ENCODE data around the gene NHERF1.

The NHERF1 gene

GRCh38 chr17:74750327-74751069 lies 2.1 kb downstream of the NHERF1 start:
- no peak for DNase-seq

- no peak for DNase-seq
Measured at GRCh38 chr17:74752415-74752814, 4.0 kb downstream of the NHERF1 start.

DNA sequence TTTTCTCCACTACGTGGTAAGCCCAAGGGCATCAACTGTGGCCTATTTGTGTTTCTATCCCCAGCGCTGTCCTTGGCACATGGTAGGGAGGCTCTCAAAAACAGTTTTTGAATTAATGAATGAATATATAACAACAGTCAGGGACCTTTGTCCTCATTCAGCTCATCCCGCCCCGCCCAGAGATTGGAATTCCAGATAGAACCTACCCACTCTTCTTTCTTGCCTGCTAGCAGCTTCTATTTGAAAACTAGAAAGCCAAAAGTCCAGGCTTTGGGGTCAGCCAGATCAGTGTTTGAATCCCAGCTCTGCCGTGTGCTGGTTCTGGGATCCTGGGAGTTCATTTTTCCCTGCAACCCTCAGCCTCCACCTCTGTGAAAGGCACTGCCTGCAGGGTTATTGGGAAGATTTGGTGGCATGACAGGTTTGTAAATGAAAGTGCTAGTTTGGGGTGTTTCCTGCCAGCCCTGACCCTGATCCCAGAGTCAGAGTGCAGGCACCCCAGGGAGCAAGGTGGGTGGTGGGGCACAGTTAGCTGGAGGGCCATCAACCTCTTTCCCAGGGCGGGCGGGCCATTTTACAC lies 4.5 kb downstream of the NHERF1 start:
- no peak for DNase-seq

GRCh38 chr17:74754832-74755231 lies 6.4 kb downstream of the NHERF1 start:
- DNase-seq = no peak

GRCh38 chr17:74755533-74755932 lies 7.1 kb downstream of the NHERF1 start:
- no peak for DNase-seq

DNA sequence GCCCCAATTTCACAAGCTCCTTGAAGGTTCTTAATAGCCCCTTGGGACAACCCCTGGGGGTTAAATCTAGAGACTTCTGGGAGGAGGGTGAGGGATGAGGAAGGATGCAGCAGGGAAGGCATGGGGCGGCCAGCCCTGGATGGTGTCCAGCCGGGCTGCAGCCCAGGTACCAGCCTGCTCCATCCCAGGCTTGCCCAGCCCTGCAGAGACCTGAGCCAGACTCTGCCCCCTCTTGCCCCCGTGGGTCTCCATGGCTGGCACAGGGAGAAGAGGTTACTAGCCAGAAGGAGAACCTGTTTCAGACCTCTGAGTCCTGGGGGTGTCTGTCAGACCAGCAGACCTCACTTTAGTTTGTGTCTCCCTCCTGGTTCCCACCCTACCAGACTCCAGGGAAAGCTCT lies 8.5 kb downstream of the NHERF1 start:
- no peak for DNase-seq

DNA sequence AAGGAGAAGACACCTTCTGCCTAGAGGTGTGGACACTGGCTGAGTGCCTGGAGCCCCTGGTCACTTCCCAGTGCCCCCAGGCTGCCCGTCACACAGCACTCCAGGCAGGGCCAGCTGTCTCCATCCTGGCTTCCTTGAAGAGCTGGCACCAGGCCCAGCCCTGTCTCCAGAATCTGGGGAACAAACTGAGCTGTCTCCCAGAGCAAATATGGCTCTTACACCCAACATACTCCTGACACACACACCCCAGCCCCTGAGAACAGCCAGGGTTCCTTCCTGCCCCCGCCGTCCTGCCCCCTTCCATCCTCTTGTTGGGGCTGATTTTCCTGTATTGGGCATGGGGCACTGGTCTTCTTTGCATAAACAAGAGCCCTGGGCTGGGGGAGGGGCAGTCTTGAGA lies 9.1 kb downstream of the NHERF1 start:
- DNase-seq = no peak

DNA sequence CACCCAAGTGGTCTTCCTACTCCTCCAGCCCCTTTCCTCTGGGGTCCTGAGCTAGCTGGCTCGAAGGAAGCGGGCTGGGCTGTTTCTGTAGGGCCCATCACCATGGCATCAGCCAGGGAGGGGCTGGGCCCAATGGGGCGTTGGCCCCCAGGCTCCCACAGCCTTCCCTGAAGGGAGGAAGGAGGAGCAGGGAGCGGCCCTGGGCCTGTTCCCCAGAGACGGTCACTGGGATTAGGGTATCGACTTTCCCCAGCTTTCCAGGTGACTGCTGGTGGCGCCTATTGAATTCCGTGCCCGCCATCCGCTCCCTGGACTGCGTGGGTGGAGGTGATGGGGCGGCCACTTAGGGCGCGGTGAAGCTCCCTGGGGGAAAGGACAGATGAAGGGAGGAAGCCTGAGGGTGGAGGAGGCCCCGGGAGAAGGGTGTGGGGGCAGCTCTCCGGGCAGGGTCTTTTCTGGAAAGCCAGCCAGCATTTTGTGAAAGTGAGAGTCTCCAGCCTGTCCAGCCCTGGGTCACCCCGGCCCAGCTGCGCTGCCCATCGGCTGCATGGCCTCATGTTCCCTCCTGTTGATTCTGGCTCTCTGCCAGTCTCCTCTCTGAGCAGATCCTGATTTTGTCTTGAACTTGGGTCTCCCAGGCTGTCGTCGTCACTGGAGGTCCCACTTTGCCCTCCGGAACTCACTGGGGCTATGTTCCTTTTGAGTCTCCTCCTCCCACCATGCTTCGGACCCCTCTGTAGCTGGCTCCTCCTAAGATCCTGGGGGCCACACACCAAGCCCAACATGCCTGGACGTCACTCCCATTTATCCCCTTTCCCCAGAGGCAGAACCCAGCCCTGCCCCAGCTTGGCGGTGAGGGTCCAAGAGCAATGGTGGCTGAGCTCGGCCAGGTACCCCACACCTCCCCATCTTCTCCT lies 9.8 kb downstream of the NHERF1 start:
- DNase-seq = no peak

- no peak for DNase-seq
Measured at GRCh38 chr17:74758848-74759168, 10.4 kb downstream of the NHERF1 start.

- DNase-seq = no peak
Measured at GRCh38 chr17:74759243-74759801, 10.9 kb downstream of the NHERF1 start.

- no peak for DNase-seq
Measured at GRCh38 chr17:74759941-74760340, 11.5 kb downstream of the NHERF1 start.

- DNase-seq = no peak
Measured at GRCh38 chr17:74760404-74761105, 12.1 kb downstream of the NHERF1 start.

DNA sequence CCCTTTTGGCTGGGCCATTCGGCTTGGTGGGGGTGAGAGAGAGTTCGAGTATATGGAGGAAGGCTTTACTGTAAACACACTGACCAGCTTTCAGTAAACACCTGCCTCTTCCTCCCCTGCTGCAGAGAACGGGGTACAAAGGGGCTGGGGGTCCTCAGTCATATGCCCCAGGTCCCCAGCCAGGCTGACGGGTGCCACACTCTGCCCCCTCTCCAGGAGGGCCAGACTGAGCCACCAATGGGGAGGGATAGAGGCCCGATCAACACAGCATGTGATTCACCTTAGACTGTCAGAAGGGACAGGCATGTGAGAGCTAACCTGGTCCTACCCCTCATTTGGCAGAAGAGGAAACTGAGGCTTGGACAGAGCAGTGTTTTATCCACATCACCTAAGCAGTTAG lies 13.0 kb downstream of the NHERF1 start:
- no peak for DNase-seq

DNA sequence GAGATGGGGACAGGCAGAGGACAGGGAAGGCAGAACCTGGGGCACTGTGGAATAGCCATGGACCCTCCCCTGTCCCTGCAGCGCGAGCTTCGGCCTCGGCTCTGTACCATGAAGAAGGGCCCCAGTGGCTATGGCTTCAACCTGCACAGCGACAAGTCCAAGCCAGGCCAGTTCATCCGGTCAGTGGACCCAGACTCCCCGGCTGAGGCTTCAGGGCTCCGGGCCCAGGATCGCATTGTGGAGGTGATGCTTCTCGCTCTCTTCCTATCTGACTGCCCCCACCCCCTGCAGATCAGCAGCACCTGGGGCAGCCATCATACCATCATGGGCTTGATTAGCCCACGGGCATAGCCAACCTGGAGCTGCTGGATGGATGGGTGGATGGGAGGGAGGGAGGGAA lies 13.5 kb downstream of the NHERF1 start:
- DNase-seq = no peak

DNA sequence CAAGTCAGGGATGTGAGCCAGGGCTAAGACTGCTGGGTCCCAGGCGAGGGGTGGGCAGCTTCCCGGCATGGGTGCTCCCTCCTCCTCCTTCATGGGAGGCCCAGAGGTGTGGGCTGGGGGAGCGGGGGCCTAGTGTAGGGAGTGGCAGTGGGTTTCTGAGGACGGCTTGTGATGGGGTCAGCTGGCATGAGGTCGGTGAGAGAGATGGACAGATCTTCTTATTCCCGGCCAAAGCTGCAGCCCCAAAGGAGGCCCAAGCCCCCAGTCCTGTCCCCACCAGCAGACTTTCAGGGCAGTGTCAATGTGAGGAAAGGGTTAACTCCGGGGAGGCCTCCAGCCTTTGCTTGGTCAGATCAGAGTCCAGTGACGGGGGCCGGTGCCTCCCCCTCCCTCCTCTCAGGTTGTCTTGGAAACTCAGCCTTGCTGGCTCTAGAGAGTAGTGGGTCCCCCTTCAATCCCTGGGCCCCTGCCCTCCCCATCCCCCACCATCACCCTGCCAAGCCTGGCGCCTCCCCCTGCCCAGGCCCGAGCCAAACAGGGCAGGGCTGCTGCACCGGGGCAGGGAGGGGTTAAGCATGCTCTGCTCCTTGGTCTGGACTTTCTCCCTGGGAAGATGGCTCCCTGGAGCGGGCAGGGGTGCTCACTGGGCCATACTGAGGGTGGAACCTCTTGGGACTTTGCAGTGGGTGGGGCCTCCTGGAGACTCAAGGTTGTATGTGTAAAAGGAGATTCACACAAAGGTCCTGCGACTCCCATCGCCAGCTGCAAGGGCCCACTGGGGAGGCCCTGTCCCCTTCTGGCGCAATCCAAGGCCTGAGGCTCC lies 15.3 kb downstream of the NHERF1 start:
- DNase-seq = no peak

GRCh38 chr17:74764751-74765286 lies 16.4 kb downstream of the NHERF1 start:
- no peak for DNase-seq

GRCh38 chr17:74766413-74766812 lies 18.0 kb downstream of the NHERF1 start:
- no peak for DNase-seq

DNA sequence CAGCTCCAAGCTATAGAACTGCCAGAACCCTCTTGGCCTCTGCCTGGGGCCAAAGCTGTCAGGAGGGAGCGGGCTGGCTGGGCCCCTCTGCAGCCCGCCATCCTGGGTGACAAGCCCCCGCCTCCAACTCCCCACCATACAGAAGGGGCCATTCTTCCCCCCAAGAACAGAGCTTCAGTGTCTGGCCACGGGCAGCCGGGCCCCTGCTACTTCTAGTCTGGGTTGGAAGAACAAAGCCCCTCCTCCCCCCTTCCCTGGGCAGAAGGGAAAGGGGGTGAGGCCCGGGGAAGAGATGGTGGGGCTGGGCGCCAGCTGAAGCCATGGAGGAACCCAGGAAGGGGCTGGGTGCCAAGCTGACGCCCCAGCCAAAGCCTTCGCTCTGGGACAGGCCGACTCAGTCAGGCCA lies 18.7 kb downstream of the NHERF1 start:
- no peak for DNase-seq

DNA sequence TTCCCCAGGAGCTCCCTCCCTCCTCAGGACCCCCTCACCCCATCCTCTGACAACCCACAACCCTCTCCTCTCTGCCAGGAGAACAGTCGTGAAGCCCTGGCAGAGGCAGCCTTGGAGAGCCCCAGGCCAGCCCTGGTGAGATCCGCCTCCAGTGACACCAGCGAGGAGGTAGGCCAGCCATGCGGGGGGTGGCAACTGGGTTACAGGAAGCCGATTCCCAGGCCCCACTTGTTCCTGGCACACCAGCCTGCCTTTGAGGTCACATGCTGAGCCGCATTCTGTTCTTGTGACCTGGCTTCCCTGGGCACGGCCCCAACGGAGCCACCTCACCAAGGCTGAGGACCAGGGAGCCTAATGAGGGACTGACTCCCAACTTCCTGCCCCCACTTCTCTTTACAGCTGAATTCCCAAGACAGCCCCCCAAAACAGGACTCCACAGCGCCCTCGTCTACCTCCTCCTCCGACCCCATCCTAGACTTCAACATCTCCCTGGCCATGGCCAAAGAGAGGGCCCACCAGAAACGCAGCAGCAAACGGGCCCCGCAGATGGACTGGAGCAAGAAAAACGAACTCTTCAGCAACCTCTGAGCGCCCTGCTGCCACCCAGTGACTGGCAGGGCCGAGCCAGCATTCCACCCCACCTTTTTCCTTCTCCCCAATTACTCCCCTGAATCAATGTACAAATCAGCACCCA lies 19.8 kb downstream of the NHERF1 start:
- no peak for DNase-seq

DNA sequence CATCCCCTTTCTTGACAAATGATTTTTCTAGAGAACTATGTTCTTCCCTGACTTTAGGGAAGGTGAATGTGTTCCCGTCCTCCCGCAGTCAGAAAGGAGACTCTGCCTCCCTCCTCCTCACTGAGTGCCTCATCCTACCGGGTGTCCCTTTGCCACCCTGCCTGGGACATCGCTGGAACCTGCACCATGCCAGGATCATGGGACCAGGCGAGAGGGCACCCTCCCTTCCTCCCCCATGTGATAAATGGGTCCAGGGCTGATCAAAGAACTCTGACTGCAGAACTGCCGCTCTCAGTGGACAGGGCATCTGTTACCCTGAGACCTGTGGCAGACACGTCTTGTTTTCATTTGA lies 20.3 kb downstream of the NHERF1 start:
- no peak for DNase-seq

DNA sequence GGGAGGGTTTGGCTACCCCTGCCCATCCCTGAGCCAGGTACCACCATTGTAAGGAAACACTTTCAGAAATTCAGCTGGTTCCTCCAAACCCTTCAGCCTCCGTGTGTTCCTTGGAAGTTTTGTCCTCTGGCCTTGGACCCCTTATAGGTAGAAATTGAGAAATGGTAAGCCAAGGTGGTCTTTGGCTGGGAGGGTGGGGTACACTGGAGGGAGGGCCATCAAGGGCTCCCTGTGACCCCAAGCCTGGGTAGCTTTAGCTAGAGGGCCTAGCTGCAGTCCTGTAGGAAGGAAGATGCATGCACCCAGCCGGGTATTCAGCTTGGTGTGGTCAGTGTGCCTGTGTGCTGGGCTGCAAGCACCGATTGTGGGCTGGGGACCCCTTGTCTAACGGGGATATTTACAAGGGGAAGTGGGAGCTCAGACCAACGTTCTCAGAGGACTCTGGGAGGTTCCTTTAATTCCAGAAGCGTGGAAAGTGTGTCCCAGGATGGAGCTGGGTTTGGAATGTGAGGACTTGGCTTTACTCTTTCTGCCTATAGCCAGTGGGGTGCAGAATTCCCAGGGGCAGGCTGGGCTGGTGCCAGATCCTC lies 20.9 kb downstream of the NHERF1 start:
- no peak for DNase-seq
